Activated gamma-delta T cell treated with Interleukin-2 at 50 U/mL for 16 hours (primary cell): ENCODE measurements around the gene OR52H1.

Experiments used
- DNase-seq: peaks from one replicate; pipeline ENCODE4 v3.0.0-alpha.2; 2020

The OR52H1 gene

DNA sequence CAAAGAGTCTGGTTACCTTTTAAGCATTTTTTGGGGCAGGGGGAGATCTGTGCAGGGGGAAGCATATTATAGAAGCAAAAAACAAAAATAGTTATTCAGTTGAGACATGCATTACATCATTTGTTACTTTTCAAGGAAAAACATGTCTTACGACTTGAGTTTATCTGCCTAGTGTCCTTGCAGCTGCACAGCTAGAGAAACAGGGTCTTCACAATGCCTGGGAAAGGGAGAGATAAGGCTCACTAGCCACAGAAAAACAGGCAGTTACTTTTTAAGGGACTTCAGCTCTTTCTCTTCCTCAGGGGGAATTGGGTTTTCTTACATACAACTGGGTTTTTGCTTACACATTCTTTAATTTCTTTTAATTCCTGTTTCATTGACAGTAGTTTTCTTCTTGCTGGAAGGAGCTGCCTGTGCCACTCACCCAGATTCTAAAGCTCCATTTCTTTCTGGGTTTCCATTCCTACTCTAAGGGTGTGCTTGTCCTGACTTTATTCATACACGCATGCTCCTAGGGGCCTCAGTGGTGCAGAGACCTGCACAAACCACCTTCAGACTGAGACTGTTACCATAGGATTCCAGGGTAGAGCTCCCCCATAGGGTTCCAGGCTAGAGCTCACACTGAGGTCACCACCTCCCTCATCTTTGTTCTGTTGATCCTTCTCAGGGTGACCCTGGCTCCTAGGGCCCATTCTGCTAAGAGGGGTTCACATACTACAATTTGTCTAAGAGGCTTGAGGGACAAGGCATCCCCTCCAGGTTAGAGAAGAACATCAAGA, 17.1 kb downstream of the OR52H1 start:
- DNase-seq, result no peak

DNA sequence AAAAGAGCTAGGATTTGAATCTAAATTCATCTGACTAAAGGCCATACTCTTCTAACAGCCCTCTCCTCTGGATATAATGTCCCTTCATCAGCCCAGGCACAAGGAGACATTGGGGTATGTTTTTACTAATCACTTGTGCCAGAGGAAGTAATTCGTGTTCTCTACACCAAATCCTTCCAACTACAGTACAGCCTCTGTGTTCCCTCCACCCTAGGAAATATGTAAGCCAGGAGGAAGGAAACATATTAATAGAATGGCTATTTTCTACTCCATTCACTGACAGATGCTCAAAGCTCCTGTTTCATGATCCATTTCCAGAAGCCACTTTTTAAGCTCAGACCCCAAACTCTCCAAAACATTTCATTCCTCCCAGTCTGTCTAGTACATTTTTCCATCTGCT, 19.8 kb downstream of the OR52H1 start:
- no peak for DNase-seq

DNA sequence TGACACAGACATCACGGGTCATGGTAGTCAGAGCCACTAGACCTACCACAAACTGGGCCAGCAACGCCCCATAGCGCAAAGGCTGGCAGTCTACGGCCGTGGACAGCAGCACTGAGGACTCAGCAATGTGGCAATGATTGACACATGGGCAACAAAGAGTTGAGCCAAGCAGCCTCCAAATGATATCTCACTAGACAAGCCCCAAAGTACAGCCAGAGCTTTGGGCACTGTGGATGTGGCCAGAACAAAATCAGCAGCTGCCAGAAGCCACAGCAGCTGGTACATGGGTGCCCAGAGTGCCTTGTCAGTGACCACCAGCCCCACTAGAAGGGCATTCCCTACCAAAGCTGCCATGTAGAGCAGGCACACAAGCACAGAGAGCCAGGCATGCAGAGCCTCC, 20.6 kb downstream of the OR52H1 start:
- no peak for DNase-seq

DNA sequence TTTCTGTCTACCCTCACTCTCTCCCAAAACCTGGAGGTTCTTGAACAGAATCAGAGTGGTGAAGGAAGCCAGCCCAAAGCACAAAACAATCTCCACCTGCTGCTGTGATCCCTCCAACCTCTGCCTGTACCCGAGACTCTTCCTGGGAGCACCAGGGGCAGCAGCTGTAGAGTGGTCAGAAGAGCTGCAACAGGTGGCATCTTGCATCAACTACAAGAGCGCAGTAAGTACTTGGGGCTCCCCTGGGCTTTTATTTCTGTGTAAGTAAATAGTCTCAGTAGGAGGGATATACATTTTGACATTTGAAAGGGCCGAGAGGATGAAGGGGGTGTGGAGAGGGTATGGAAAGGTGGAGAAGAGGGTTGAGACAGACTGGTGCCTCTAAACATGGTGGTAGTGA, 23.6 kb downstream of the OR52H1 start:
- DNase-seq, result no peak

DNA sequence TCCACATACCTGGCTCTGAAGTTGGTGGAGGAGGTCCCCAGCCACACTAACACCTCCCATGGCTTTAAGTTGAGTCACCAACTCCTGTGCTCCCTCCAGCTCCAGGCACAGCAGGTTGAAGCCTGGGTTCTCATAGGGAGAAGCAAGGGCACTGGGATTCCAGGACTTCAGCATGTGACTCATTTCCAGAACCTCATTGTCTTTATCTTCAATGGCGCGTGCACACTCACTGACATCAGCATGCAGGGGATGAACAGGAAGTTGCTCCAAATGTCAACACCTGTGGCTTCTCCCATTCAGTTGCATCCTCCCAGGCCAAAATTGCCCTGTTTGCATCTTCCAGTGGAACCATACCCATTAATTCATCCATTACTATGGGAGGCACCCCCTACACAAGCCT, 26.0 kb downstream of the OR52H1 start:
- DNase-seq, result no peak

DNA sequence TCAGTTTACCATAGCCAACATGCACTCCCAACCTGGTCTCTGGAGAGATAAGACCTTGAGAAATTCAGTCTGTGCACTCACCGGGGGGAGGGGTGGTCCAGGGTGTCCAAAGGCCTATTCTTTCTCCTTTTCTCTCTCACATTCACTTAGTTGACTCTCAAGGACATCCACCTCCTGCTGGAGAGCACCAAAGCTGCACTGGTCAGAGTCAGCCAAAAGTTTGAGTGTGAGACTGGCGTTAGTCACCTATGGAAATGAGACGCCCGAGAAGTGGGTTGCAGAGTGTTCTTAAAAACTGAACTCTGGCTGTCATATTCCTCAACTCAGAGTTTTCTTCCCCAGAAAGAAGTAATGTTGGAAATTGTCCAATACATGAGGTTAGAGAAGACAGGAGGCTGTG, 26.8 kb downstream of the OR52H1 start:
- DNase-seq, result no peak

DNA sequence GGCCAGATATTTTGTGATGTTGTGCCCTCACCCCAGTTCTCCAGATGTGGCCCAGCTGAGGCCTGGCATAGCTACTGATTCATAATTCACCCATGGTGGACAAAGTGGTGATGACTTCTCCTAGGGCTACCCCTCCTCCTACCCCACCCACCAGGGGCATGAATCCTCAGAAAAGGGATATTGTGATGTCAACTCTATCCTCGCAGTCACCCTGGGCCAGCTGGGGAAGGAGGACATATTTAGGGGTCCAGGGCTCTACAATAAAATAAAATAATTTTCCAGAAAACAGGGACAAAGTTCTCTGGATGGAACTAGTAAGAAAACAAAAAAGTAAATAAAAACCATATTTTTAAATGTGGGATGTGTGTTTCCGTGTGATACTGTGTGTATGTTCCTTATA, 31.7 kb downstream of the OR52H1 start, which contains the start of gene UBQLNL:
UBQLNL (minus strand) TSS at position 101 of the 400 bp plus-strand sequence. CDS start 258 bp downstream, outside the sequence.
- DNase-seq, result no peak

DNA sequence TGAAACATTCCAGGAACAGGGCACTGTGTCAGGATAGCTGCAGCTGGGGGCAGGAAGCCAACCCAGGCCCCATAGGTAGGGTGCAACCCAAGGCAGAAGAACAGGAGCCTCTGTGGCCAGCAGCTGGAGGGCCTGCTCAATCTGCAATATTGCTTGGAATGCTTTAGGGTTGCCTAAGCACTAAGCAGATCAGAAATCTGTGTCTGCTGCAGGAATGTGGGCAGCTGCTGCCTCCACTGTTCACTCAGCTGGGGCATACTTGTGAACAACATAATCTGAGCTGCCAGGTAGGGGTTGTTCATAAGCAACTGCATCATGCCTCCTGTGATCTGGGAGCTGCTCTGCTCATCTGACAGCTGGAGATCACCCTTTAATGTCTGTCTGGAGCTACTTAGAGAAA, 33.5 kb downstream of the OR52H1 start:
- DNase-seq, result no peak

DNA sequence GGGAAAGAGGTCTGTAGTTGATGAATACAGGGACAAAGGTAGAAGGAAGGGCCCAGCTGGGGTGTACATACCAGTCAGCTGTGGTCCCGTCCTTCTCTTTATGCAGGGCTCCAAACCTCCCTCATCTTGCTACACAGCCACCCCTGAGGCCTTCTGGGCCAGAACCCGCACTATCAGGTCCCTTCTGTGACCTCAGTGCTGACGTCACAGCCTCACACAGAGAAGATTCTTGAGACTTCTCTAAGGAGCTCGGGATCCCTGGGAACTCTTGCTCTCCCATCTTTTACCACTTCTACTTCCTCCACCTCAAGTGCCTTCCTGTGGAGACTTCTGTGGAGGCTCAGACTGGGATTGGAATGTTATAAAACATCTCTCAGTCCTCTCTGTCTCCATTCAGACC, 38.5 kb downstream of the OR52H1 start, which contains the start of gene UBQLN3:
UBQLN3 (minus strand) TSS at position 155 of the 400 bp plus-strand sequence. CDS start 399 bp downstream, outside the sequence.
- DNase-seq, result no peak

DNA sequence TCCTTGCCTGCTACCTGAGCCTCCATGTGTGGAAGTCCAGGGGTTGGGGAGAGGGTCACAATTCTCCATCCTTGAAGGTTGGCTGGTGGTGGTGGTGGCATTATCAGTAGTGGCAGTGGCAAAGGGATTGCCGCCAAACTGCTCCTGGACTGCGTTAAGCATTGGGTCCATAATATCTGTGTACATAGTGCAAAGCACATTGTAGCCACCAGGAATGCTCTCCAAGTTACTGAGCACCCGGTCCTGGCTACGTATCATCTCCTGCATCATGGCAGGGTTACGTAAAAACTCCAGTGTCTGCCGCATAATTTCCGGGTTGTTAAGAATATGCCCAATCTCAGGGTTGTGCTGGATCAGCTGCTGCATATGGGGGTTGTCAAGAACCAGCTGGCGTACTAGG, 39.7 kb downstream of the OR52H1 start:
- DNase-seq, result no peak

DNA sequence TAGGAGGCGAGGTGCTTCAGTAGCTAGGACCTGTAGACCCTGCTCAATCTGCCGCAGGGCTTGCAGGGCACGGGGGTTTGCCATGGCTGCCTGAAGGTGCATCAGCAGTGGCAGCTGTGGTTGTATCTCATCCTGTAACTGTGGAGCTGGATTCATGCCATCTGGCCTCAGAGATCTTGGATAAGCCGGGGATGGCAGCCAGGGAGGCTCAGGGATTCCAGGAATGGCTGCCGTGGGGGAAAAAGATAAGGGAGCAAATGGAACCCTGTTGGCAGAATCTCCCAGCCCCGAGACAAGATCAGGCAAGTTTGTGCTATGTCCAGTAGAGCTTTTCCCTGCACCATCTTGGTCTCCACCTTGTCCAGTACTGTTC, 40.4 kb downstream of the OR52H1 start:
- no peak for DNase-seq

DNA sequence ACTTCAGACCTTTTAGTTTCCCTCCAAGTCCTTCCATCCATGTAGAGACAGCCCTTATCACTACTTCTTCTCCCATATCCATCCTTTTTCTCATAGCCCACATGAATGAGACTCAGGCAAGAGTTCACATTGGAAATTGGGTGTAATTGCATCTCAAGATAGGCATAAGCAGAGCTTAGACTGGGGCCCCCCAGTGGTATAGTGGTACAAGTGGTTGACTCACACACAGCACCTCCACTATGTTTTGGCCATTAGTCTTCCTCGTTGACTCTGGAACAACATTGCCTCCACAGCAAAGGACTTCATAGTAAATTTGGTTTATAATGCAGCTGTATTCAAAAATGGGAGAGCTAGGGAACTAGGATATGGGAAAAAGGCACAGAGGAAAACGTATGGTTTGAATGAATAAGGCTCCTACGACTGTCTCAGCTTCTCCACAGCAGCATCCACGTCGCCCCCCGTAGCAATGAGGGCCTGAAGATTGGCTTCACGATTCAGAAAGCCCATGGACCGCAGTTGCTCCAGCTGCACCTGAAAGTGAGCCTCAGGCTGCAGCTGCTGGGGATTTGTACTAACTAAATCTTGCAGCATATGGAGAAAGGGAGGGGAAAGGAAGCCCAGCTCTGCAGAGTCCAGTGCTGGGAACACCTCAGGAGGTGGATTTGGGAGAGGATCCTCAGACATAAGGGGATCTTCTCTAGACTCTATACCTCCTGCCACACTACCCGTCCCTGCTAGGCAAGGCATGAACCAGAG, 41.0 kb downstream of the OR52H1 start:
- DNase-seq, result no peak

DNA sequence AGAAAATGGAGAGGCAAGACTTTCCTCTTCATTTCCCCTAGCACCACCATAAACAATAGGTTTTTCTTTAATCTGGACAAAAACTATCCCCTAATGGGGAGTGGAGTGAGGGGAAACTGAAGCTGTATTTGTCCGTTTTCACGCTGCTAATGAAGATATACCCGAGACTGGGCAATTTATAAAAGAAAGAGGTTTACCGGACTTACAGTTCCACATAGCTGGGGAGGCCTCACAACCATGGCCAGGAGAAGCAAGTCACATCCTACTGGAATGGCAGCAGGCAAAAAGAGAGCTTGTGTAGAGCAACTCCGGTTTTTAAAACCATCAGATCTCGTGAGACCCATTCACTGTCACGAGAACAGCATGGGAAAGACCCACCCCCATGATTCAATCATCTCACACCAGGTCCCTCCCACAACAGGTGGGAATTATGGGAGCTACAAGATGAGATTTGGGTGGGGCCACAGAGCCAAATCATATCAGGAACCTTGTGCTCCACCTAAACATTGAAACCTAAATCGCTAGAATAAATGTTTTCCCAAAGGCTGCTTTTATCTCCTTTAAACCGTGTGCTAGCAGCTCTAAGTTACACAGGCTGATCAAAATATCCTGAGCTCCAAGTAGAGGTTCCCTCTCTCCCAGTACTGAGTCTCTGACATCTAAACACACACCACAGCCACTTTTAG, 42.8 kb downstream of the OR52H1 start:
- DNase-seq, result no peak

DNA sequence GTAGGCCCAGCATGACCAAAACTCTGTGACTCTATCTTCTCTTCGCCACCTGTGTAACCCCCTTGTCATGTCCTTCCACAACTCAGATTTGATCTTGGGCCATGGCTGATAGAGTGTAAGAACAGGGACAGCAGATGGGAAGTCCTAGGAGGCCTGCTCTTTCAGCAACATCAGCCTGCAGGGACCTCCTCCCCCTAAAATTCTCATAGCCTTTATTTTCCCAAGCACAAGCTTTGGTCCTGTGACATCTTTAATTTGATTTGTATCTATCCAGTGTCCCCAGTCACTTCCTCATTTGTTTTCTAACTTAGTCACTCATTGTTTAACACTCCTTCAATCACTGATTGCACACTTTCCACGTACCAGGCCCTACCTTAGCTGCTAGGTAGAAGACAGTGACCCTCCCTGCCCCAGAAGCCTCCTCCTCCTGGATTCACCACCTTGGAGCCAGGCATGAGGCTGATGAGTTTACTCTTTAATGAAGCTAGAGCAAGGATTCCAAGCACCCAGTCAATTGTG, 43.9 kb downstream of the OR52H1 start:
- DNase-seq, result no peak

DNA sequence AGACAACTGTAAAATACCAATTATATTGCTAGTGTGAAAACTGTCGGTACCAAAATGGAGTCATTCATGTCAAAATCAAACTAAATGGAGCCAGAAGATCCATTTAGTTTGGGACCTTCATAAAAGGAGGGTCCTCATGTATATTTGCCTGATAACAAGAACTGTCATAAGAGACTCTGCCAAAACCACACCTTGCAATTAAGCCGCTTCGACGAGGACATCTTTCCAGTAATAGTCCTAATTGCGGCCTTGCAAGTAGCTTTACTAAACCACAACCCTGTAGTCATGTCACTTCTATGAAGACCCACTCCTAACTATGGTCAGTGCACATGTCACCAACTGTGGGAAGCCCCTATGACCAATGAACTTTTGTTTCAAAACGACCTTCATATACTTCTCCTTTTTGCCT, 47.9 kb downstream of the OR52H1 start:
- no peak for DNase-seq

DNA sequence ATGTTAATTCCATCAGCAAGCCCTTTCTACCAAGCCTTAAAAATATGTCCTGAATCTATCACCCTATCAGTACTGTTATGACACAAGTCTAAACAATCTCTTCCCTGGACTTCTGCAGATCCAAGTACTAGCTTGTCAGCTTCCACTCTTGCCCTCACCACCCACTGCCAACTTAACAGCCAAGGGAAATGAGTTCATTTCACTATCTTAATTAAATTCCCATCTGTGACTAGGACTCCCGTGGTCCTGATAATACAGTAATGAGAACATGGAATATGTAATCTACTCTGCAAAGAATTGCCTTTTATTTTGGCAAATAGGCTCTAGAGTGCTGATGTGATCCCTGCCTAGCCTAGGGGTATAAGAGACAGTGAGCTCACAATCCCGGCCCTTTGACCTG, 48.7 kb downstream of the OR52H1 start:
- DNase-seq, result no peak
